Measurements from ENCODE around the gene RPL34.

Gene RPL34

GRCh38 chr4:108624263-108625056 lies 4.1 kb downstream of the RPL34 start:
- no peak for DNase-seq (ENCODE audit: low read depth)

GRCh38 chr4:108626056-108626455 lies 5.7 kb downstream of the RPL34 start:
- DNase-seq (ENCODE audit: low read depth): no peak

- DNase-seq (ENCODE audit: low read depth): no peak
Measured at GRCh38 chr4:108628411-108628810, 8.0 kb downstream of the RPL34 start.

GRCh38 chr4:108635070-108635655 lies 14.8 kb downstream of the RPL34 start:
- DNase-seq (ENCODE audit: low read depth): no peak

- DNase-seq (ENCODE audit: low read depth): no peak
Measured at GRCh38 chr4:108636246-108636645, 15.9 kb downstream of the RPL34 start.

GRCh38 chr4:108637856-108638255 lies 17.5 kb downstream of the RPL34 start:
- DNase-seq (ENCODE audit: low read depth): no peak

- peak; percentile 38 for DNase-seq (ENCODE audit: low read depth)
Measured at GRCh38 chr4:108644237-108644636, 23.9 kb downstream of the RPL34 start.

GRCh38 chr4:108646706-108647105 lies 26.3 kb downstream of the RPL34 start:
- DNase-seq (ENCODE audit: low read depth): no peak

- no peak for DNase-seq (ENCODE audit: low read depth)
Measured at GRCh38 chr4:108649863-108650211, 29.5 kb downstream of the RPL34 start.

GRCh38 chr4:108650212-108651013 lies 30.0 kb downstream of the RPL34 start, which contains the start of gene OSTC:
Gene OSTC (plus strand): TSS chr4:108650599. CDS start chr4:108650656, 57 bp downstream.
- DNase-seq (ENCODE audit: low read depth): peak; percentile 94

GRCh38 chr4:108651014-108651791 lies 30.8 kb downstream of the RPL34 start:
- DNase-seq (ENCODE audit: low read depth): peak; percentile 41

GRCh38 chr4:108662629-108663028 lies 42.3 kb downstream of the RPL34 start:
- no peak for DNase-seq (ENCODE audit: low read depth)

GRCh38 chr4:108674356-108674977 lies 54.1 kb downstream of the RPL34 start:
- no peak for DNase-seq (ENCODE audit: low read depth)
